GM06990 (cell line): ENCODE data around the gene CRADD.

Experiments used
- DNase-seq: peaks from one replicate; pipeline ENCODE4 v3.0.0-alpha.2; 2011; ENCODE audit not compliant: insufficient read length; ENCODE audit errors: extremely low read depth
- H3K27me3 ChIP-seq: replicated peaks from 2 replicates; pipeline ENCODE4 v1.6.0; 2011; ENCODE audit warnings: low read length; ENCODE audit not compliant: control insufficient read depth, insufficient read depth
- H3K36me3 ChIP-seq: 2 replicates; pipeline ENCODE4 v1.5.1; 2011; ENCODE audit warnings: low read length; ENCODE audit not compliant: control insufficient read depth, insufficient read depth
- H3K4me3 ChIP-seq: replicated peaks from 2 replicates; pipeline ENCODE4 v1.5.1; 2011; ENCODE audit warnings: low read depth, mild to moderate bottlenecking, control low read depth, low read length
- CTCF ChIP-seq: IDR thresholded peaks from 2 replicates; pipeline ENCODE4 v1.5.1; 2011; ENCODE audit warnings: low read length, control low read depth, mild to moderate bottlenecking, inconsistent platforms; ENCODE audit not compliant: insufficient read depth, poor library complexity, severe bottlenecking

Gene CRADD

GRCh38 chr12:93689076-93689834, 12.1 kb downstream of the CRADD start:
- no peak overlapping the region for H3K4me3 ChIP-seq
- H3K36me3 ChIP-seq: no peaks in the 10 kb centered on the region
- TF ChIP-seq CTCF: no peak
- H3K27me3 ChIP-seq: no peaks in the 10 kb centered on the region
- DNase-seq: no peak

- H3K36me3 ChIP-seq: no peaks in the 10 kb centered on the region
- TF ChIP-seq CTCF: no peak
- H3K4me3 ChIP-seq: no peak overlapping the region
- no peaks in the 10 kb centered on the region for H3K27me3 ChIP-seq
- DNase-seq: no peak
Observed at GRCh38 chr12:93696462-93696861, 19.3 kb downstream of the CRADD start.

- H3K27me3 ChIP-seq: no peaks in the 10 kb centered on the region
- H3K4me3 ChIP-seq: no peak overlapping the region
- TF ChIP-seq CTCF: no peak
- no peak for DNase-seq
- no peaks in the 10 kb centered on the region for H3K36me3 ChIP-seq
Observed at GRCh38 chr12:93698307-93699092, 21.3 kb downstream of the CRADD start.

- no peaks in the 10 kb centered on the region for H3K27me3 ChIP-seq
- H3K36me3 ChIP-seq: no peaks in the 10 kb centered on the region
- TF ChIP-seq CTCF: no peak
- no peak overlapping the region for H3K4me3 ChIP-seq
- no peak for DNase-seq
Observed at GRCh38 chr12:93699271-93700145, 22.3 kb downstream of the CRADD start.

GRCh38 chr12:93702707-93703315, 25.6 kb downstream of the CRADD start:
- no peak for TF ChIP-seq CTCF
- no peak overlapping the region for H3K4me3 ChIP-seq
- H3K36me3 ChIP-seq: no peaks in the 10 kb centered on the region
- no peaks in the 10 kb centered on the region for H3K27me3 ChIP-seq
- no peak for DNase-seq
